ENCODE data around the gene SLITRK1. TPM values are rescaled to one million over a fixed set of nuclear protein-coding genes. Genes with fewer than 3 reads are reported as not detected.

The SLITRK1 gene
- total RNA-seq (not detected), polyA plus RNA-seq (ENCODE audit: insufficient read depth, low read depth, low replicate concordance) (not detected)
- long read RNA-seq, donor 1, full-length matches to known transcripts, result 1 of 1 reads
- long read RNA-seq, donor 1, partial matches to known transcripts, result 0 of 1 reads
- long read RNA-seq, donor 1, other reads (novel, unspliced or antisense), result 0 of 1 reads
- long read RNA-seq, donor 2, result 0 reads
- long read RNA-seq, donor 3, result 0 reads
- long read RNA-seq, donor 4, result 0 reads
- long read RNA-seq, donor 5, result 0 reads
- long read RNA-seq, donor 6, result 0 reads
- long read RNA-seq, donor 7, result 0 reads
- long read RNA-seq, donor 8, result 0 reads
- long read RNA-seq, donor 9, full-length matches to known transcripts, result 2 of 2 reads
- long read RNA-seq, donor 9, partial matches to known transcripts, result 0 of 2 reads
- long read RNA-seq, donor 9, other reads (novel, unspliced or antisense), result 0 of 2 reads
- long read RNA-seq, donor 10, result 0 reads

GRCh38 chr13:83881917-83882605 lies at the start of gene SLITRK1:
SLITRK1 (minus strand) TSS chr13:83882474; CDS start chr13:83881507, 967 bp downstream.
- H3K4me3 ChIP-seq (ENCODE audit: low read length in 3 of 3), result peak within 1 kb of the TSS in 1 of 3 donors; percentile 26

DNA sequence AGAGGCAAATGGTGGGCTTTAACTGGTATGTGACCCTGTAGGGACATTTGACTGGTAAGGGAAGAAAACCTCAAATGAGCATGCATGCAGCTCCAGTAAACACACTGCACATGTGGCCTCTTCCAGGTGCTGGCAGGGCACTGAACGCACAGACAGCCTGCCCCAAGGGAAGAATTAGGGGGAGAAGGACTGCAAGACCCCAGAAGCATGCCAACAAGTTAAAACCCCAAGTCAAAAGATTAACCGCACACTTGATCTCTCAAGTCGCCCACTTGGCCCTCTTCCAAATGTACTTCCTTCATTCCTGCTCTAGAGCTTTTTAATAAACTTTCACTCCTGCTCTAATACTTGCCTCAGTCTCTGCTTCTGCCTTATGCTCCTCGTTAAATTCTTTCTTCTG lies 46.9 kb upstream of the SLITRK1 start:
- no peak overlapping the region for H3K27ac ChIP-seq (ENCODE audit: low read depth in 2 of 2, low read length in 2 of 2)
- H3K4me1 ChIP-seq (ENCODE audit: control insufficient read depth in 2 of 3, insufficient read depth in 2 of 3, low read depth in 1 of 3, low read length in 3 of 3), result no peaks in the 10 kb centered on the region
- H3K4me3 ChIP-seq (ENCODE audit: low read length in 3 of 3), result no peak overlapping the region
- no peak for FAIRE-seq
- intact Hi-C loops (cut with DNase I), result no loop called here
- TF ChIP-seq, protein P1, sequence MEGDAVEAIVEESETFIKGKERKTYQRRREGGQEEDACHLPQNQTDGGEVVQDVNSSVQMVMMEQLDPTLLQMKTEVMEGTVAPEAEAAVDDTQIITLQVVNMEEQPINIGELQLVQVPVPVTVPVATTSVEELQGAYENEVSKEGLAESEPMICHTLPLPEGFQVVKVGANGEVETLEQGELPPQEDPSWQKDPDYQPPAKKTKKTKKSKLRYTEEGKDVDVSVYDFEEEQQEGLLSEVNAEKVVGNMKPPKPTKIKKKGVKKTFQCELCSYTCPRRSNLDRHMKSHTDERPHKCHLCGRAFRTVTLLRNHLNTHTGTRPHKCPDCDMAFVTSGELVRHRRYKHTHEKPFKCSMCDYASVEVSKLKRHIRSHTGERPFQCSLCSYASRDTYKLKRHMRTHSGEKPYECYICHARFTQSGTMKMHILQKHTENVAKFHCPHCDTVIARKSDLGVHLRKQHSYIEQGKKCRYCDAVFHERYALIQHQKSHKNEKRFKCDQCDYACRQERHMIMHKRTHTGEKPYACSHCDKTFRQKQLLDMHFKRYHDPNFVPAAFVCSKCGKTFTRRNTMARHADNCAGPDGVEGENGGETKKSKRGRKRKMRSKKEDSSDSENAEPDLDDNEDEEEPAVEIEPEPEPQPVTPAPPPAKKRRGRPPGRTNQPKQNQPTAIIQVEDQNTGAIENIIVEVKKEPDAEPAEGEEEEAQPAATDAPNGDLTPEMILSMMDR (IDR thresholded peaks at IDR 0.05; ENCODE audit: borderline replicate concordance, extremely low read depth, insufficient read depth), result no peak
- H3K27me3 ChIP-seq (ENCODE audit: control insufficient read depth, insufficient read depth, low read length), result no peaks in the 10 kb centered on the region
- no peak overlapping the region for H3K9ac ChIP-seq (ENCODE audit: low read length in 3 of 3)
- H3K9me3 ChIP-seq (ENCODE audit: control insufficient read depth in 2 of 3, insufficient read depth in 1 of 3, low read length in 3 of 3), result no peaks in the 10 kb centered on the region
- DNase-seq, result peak in 1 of 5 donors; percentile 2
- H3K36me3 ChIP-seq (ENCODE audit: control insufficient read depth in 2 of 3, insufficient read depth in 3 of 3, low read length in 3 of 3), result no peaks in the 10 kb centered on the region

More at GRCh38 chr13:83881917-83882605, at the start of gene SLITRK1:
- DNase-seq (peak; percentile 69 to 94 (median 92)), FAIRE-seq (no peak)
- H3K27ac ChIP-seq (ENCODE audit: low read depth in 2 of 2, low read length in 2 of 2), result no peak within 1 kb of the TSS
- no peak within 1 kb of the TSS for H3K9ac ChIP-seq (ENCODE audit: low read length in 3 of 3)
- intact Hi-C loops (cut with DNase I), result no loop called here
- TF ChIP-seq, protein P1 (IDR thresholded peaks at IDR 0.05; ENCODE audit: borderline replicate concordance, extremely low read depth, insufficient read depth), result no peak
- H3K4me1 ChIP-seq (ENCODE audit: control insufficient read depth in 2 of 3, insufficient read depth in 2 of 3, low read depth in 1 of 3, low read length in 3 of 3), result peaks cover 0 to 2% (median 0%) of the 10 kb centered on the region in 3 donors
- no peaks in the 10 kb centered on the region for H3K9me3 ChIP-seq (ENCODE audit: control insufficient read depth in 2 of 3, insufficient read depth in 1 of 3, low read length in 3 of 3)
- H3K27me3 ChIP-seq (ENCODE audit: control insufficient read depth, insufficient read depth, low read length), result peaks cover 24% of the 10 kb centered on the region
- H3K36me3 ChIP-seq (ENCODE audit: control insufficient read depth in 2 of 3, insufficient read depth in 3 of 3, low read length in 3 of 3), result no peaks in the 10 kb centered on the region

- Histone ChIP-seq H3K36me3 (ENCODE audit: control insufficient read depth in 2 of 3, insufficient read depth in 3 of 3, low read length in 3 of 3) (no peaks in the 10 kb centered on the region), H3K4me3 (ENCODE audit: low read length in 3 of 3) (no peak overlapping the region), H3K27me3 (ENCODE audit: control insufficient read depth, insufficient read depth, low read length) (no peaks in the 10 kb centered on the region), H3K9ac (ENCODE audit: low read length in 3 of 3) (no peak overlapping the region), H3K9me3 (ENCODE audit: control insufficient read depth in 2 of 3, insufficient read depth in 1 of 3, low read length in 3 of 3) (no peaks in the 10 kb centered on the region), H3K27ac (ENCODE audit: low read depth in 2 of 2, low read length in 2 of 2) (no peak overlapping the region), H3K4me1 (ENCODE audit: control insufficient read depth in 2 of 3, insufficient read depth in 2 of 3, low read depth in 1 of 3, low read length in 3 of 3) (no peaks in the 10 kb centered on the region)
- DNase-seq (no peak), FAIRE-seq (no peak)
- TF ChIP-seq, protein P1 (IDR thresholded peaks at IDR 0.05; ENCODE audit: borderline replicate concordance, extremely low read depth, insufficient read depth), result no peak
- intact Hi-C loops (cut with DNase I), result no loop called here
Observed at GRCh38 chr13:83919775-83920174, 37.5 kb upstream of the SLITRK1 start.
